Sigmoid colon (tissue), 7 donors: ENCODE results near the gene DIAPH2. TPM values are rescaled to one million over a fixed set of nuclear protein-coding genes. Genes with fewer than 3 reads are reported as not detected.

Experiments used
- DNase-seq: peaks from one replicate; pipeline ENCODE4 v3.0.0-alpha.2; 2019
- H3K27ac ChIP-seq, 4 donors: fragments of 200-600 bp; sonication (generic); one replicate each; pipeline ENCODE4 v1.5.1; 2016 to 2019; ENCODE audit warnings: mild to moderate bottlenecking in 1 of 4
- H3K27me3 ChIP-seq, 3 donors: fragments of 200-600 bp; sonication (generic); one replicate each; pipeline ENCODE4 v1.5.1; 2019; ENCODE audit warnings: mild to moderate bottlenecking in 1 of 3
- H3K36me3 ChIP-seq, 4 donors: fragments of 200-600 bp; sonication (generic); one replicate each; pipeline ENCODE4 v1.5.1; 2016 to 2019
- H3K4me1 ChIP-seq, 4 donors: fragments of 200-600 bp; sonication (generic); one replicate each; pipeline ENCODE4 v1.5.1; 2017 to 2019
- H3K4me3 ChIP-seq, 4 donors: fragments of 200-600 bp; sonication (generic); one replicate each; pipeline ENCODE4 v1.5.1; 2017 to 2019; ENCODE audit warnings: mild to moderate bottlenecking in 2 of 4, moderate library complexity in 1 of 4
- H3K9me3 ChIP-seq, 4 donors: fragments of 200-600 bp in 3 of 4; sonication (generic) in 3 of 4; one replicate each; pipeline versions ENCODE4 v1.5.1 to v1.6.1; 2013 to 2019
- CTCF ChIP-seq, 4 experiments: fragments of 450-650 bp in 3 of 4; fragments of 200-600 bp in 1 of 4; IDR thresholded peaks; one replicate each; pipeline ENCODE4 v1.5.1; 2016 to 2019; ENCODE audit warnings: antibody characterized with exemption in 4 of 4, mild to moderate bottlenecking in 3 of 4, moderate library complexity in 2 of 4
- EP300 ChIP-seq, 4 donors: sonication (generic); formaldehyde crosslinking; IDR thresholded peaks; one replicate each; pipeline ENCODE4 v1.6.1; 2017; ENCODE audit warnings: antibody characterized with exemption in 4 of 4
- POLR2A ChIP-seq, 2 donors: fragments of 450-650 bp; IDR thresholded peaks; one replicate each; pipeline ENCODE4 v1.6.1; 2016; ENCODE audit warnings: antibody characterized with exemption in 2 of 2, mild to moderate bottlenecking in 2 of 2, moderate library complexity in 2 of 2
- POLR2AphosphoS5 ChIP-seq, 4 donors: sonication (generic); formaldehyde crosslinking; IDR thresholded peaks; one replicate each; pipeline ENCODE4 v1.6.1; 2017; ENCODE audit warnings: antibody characterized with exemption in 4 of 4
- WGBS, 2 donors: extraction: QIAGEN DNeasy Blood & Tissue Kit; methylation state at CpG; one replicate each; pipeline ENCODE4 v1.1.7; 2013; 5-methylcytosine and 5-hydroxymethylcytosine counted together
- intact Hi-C: fragments of 100-400 bp; cut with DNase I; formaldehyde crosslinking; loops from one replicate; pipeline ENCODE4 v1.15.1; 2023
- polyA plus RNA-seq, 3 donors: library from polyadenylated mRNA; stranded (reverse); fragments of 200-250 nt; gene quantifications; one replicate each; pipeline ENCODE4 v1.2.3, GENCODE V29; 2013
- total RNA-seq, 4 donors: library from RNA; depleted of rRNA; stranded (reverse); fragments of >200 nt; gene quantifications; one replicate each; pipeline ENCODE4 v1.1.0, GENCODE V29; 2016
- donor health status: healthy with polysubstance abuse.
- donor health status: Bipolar disorder and iron deficiency.
- donor health status: healthy.

Gene DIAPH2
- total and polyA plus RNA-seq, 7 donors, result 6.6 to 31.3 (median 21.7) TPM

- H3K36me3 ChIP-seq, result no peaks in the 10 kb centered on the region
- no peak overlapping the region for H3K4me3 ChIP-seq
Measured at GRCh38 chrX:97224148-97224547, 539.5 kb downstream of the DIAPH2 start.

GRCh38 chrX:97229318-97229717 lies 544.7 kb downstream of the DIAPH2 start:
- Histone ChIP-seq H3K27ac (no peak overlapping the region), H3K9me3 (no peaks in the 10 kb centered on the region), H3K36me3 (no peaks in the 10 kb centered on the region), H3K4me1 (no peaks in the 10 kb centered on the region), H3K4me3 (no peak overlapping the region), H3K27me3 (no peaks in the 10 kb centered on the region)
- no peak for TF ChIP-seq CTCF (IDR thresholded peaks at IDR 0.05)
- no peak for TF ChIP-seq POLR2A (IDR thresholded peaks at IDR 0.05)
- TF ChIP-seq EP300 (IDR thresholded peaks at IDR 0.05), result no peak
- TF ChIP-seq POLR2AphosphoS5 (IDR thresholded peaks at IDR 0.05), result no peak
- no peak for DNase-seq
- intact Hi-C loops, result no loop called here

More at GRCh38 chrX:97224148-97224547, 539.5 kb downstream of the DIAPH2 start:
- no peaks in the 10 kb centered on the region for H3K27me3 ChIP-seq
- intact Hi-C loops, result no loop called here
- no peaks in the 10 kb centered on the region for H3K4me1 ChIP-seq
- no peak for DNase-seq
- H3K27ac ChIP-seq, result no peak overlapping the region
- H3K9me3 ChIP-seq, result no peaks in the 10 kb centered on the region
- WGBS, 2 donors, result 96% methylated on average over 1 of the region's 1 CpG
- TF ChIP-seq POLR2A (IDR thresholded peaks at IDR 0.05) (no peak), EP300 (IDR thresholded peaks at IDR 0.05) (no peak), POLR2AphosphoS5 (IDR thresholded peaks at IDR 0.05) (no peak), CTCF (IDR thresholded peaks at IDR 0.05) (no peak)

GRCh38 chrX:97230948-97231347 lies 546.3 kb downstream of the DIAPH2 start:
- intact Hi-C loops, result no loop called here
- no peaks in the 10 kb centered on the region for H3K4me1 ChIP-seq
- H3K4me3 ChIP-seq, result no peak overlapping the region
- H3K27ac ChIP-seq, result no peak overlapping the region
- WGBS, 2 donors, result 92 to 96% methylated on average over 3 of the region's 3 CpGs
- H3K36me3 ChIP-seq, result no peaks in the 10 kb centered on the region
- TF ChIP-seq POLR2A (IDR thresholded peaks at IDR 0.05) (no peak), CTCF (IDR thresholded peaks at IDR 0.05) (no peak), EP300 (IDR thresholded peaks at IDR 0.05) (no peak), POLR2AphosphoS5 (IDR thresholded peaks at IDR 0.05) (no peak)
- H3K27me3 ChIP-seq, result no peaks in the 10 kb centered on the region
- no peaks in the 10 kb centered on the region for H3K9me3 ChIP-seq
- no peak for DNase-seq

- Histone ChIP-seq H3K27me3 (no peaks in the 10 kb centered on the region), H3K9me3 (no peaks in the 10 kb centered on the region), H3K36me3 (no peaks in the 10 kb centered on the region), H3K4me1 (no peaks in the 10 kb centered on the region), H3K4me3 (no peak overlapping the region), H3K27ac (no peak overlapping the region)
- 91 to 97% methylated on average over 3 of the region's 3 CpGs for WGBS, 2 donors
- no peak for TF ChIP-seq POLR2AphosphoS5 (IDR thresholded peaks at IDR 0.05)
- no peak for TF ChIP-seq CTCF (IDR thresholded peaks at IDR 0.05)
- no peak for TF ChIP-seq POLR2A (IDR thresholded peaks at IDR 0.05)
- no peak for TF ChIP-seq EP300 (IDR thresholded peaks at IDR 0.05)
- intact Hi-C loops, result no loop called here
- no peak for DNase-seq
Measured at GRCh38 chrX:97234471-97235081, 549.9 kb downstream of the DIAPH2 start.

- Histone ChIP-seq H3K36me3 (no peaks in the 10 kb centered on the region), H3K4me3 (no peak overlapping the region), H3K9me3 (no peaks in the 10 kb centered on the region), H3K27me3 (no peaks in the 10 kb centered on the region), H3K4me1 (no peaks in the 10 kb centered on the region), H3K27ac (no peak overlapping the region)
- DNase-seq, result no peak
- no peak for TF ChIP-seq EP300 (IDR thresholded peaks at IDR 0.05)
- no peak for TF ChIP-seq CTCF (IDR thresholded peaks at IDR 0.05)
- no peak for TF ChIP-seq POLR2AphosphoS5 (IDR thresholded peaks at IDR 0.05)
- no peak for TF ChIP-seq POLR2A (IDR thresholded peaks at IDR 0.05)
- 88 to 91% methylated on average over 5 of the region's 5 CpGs for WGBS, 2 donors
- intact Hi-C loops, result no loop called here
Measured at GRCh38 chrX:97238632-97239031, 554.0 kb downstream of the DIAPH2 start.
